ENCODE data around the gene CPA4.
"Not testable (repeated sequence)": the region's sequence is repeated elsewhere in the genome, so short reads cannot be mapped to it uniquely, and the experiment has no call there.

Gene CPA4

GRCh38 chr7:130303551-130303950, 10.6 kb downstream of the CPA4 start:
- DNase-seq = no peak

DNA sequence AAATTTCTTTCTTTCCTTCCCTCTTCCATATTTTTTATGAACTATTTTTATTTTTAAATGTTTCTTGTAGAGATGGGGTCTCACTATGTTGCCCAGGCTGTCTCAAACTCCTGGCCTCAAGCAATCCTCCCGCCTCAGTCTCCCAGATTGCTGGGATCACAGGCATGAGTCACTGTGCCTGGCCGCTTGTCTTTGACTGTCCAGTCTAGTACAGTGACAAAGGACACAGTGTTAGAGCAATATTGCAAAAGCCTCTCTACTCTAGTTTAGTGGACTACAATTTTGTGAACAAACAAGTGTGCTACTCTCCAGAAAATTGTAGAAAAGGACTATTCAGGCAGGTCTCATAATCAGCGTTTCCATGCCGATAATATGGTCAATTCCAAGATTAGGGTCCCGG, 11.0 kb downstream of the CPA4 start:
- DNase-seq = no peak

- no peak for DNase-seq
Observed at GRCh38 chr7:130304878-130305277, 11.9 kb downstream of the CPA4 start.

DNA sequence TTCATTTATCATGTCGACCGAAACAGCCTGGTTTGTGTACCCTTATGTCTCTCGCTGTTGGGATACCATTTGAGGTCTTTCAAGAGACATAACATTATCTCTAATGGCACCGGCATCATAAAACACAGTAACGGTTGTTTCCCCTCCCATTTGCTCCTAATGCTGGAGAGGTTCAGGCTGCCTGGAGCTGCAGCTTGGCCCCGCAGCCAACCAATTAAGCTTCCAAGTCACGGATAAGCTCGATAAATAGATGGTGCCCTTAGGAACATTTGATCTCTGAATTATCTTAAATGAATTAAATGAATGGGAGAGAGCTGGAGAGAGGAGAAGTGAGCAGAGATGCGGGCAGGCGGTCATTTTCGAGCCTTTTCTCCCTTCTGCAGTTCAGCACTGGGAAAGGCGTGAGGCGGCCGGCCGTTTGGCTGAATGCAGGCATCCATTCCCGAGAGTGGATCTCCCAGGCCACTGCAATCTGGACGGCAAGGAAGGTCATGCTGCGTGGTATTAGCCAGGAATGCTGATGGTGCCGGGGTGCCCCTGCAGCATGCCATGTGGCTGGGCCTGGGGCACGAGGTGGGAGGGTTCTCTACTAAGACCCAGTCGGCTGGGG, 12.6 kb downstream of the CPA4 start:
- DNase-seq = no peak

DNA sequence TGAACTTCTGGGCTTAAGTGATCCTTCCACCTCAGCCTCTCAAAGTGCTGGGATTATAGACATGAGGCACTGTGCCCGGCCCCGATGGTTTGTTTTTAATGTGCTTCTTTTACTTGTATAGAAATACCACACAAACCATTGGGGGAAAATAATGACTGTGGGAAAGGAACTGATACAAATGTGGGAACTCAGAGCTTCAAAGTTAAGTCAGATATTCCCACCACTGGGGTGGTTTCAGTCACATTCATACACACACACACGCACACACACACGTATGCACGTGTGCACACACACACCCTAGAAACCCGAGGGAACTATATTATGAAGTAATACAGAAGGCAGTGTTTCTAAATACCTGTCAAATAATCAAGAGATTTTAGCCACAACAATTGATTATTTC, 17.0 kb downstream of the CPA4 start:
- DNase-seq = no peak

DNA sequence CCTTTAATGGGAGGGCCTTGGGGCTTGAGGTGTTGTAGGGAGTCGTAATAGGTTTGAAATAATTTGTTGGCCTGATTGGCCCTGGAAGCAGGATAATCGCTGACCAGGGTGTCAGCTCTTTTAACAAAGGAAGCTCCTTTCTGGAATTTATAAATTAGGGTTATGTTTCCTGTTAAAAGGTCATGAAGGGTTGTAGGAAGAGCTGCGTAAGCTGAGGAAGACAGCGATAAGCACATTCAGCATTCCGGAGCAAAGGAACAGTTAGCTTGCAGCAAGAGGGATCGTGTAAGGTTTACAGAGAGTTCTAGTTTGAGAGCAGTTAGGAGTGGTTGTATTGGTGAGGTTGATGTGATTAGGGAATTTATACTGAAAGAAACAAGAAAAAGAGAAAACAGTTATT, 21.3 kb downstream of the CPA4 start:
- no peak for DNase-seq

DNA sequence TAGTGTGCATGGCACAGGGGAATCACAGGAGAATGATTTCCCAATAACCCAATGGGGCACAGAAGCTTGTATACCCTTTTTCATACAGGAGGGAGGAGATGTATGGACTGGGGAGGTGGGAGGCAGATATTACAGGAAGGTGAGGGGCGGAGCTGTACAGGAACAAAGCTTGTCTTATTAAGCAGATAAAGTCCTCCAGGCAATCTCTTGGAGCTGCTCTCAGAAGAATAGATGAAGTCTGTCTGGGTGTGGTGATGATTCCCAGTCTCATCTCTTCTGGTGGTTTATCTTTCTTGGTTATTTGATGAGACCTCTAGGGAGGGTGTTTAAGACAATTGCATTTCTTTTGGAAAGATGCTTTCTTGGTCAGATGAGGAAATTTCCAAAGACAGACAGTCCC, 26.6 kb downstream of the CPA4 start:
- DNase-seq = no peak

DNA sequence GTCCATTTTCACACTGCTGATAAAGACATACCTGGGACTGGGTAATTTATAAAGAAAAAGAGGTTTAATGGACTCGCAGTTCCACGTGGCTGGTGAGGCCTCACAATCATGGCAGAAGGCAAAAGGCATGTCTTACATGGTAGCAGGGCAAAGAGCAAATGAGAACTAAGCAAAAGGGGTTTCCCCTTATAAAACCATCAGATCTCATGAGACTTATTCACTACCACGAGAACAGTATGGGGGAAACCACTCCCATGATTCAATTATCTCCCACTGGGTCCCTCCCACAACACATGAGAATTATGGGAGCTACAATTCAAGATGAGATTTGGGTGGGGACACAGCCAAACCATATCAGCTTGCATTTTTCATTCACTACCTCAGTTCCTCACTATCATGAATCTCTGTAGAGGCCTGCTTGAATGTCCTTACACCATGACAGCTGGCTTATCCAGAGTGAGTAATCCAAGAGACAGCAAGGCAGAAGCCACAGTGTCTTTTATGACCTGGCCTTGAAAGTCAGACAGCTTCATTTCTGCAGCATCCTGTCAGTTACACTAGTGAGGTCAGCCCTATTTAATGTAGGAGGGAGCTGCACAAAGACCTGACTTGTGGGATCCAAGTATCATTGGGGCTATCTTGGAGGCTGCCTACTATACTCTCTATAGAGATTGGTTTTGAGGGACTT, 28.7 kb downstream of the CPA4 start:
- not testable (repeated sequence) for DNase-seq

- no peak for DNase-seq
Observed at GRCh38 chr7:130322615-130323014, 29.7 kb downstream of the CPA4 start.

DNA sequence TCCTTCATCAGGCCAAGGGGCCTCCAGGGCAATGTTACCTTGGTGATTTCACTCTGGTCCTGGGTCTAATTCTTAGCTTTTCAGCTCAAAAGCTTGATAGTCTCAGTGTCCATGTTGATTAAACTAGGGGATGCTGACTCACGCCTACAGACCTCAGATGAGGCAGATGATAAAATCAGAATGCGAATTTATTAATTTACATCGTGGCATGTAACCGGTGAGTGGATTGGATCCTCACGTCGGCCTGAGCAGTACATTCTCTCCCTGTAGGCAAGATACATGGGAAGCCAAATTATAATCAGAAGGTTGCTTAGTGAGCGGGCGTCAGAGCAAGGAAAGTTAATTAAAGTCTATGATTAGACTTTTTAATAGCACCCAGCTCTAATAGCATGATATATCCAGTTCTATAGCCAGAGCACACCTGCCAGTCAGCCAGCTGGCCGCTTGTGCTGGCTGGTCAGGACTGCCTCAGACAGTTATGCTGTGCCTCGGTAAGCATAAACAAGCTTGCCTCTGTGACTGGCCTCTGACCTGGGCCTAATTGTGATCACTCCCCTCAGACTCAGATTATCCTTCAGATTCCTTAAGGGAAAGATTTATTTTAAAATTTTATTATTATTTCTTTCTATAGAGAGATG, 31.5 kb downstream of the CPA4 start:
- no peak for DNase-seq

GRCh38 chr7:130329681-130330080, 36.7 kb downstream of the CPA4 start:
- no peak for DNase-seq

DNA sequence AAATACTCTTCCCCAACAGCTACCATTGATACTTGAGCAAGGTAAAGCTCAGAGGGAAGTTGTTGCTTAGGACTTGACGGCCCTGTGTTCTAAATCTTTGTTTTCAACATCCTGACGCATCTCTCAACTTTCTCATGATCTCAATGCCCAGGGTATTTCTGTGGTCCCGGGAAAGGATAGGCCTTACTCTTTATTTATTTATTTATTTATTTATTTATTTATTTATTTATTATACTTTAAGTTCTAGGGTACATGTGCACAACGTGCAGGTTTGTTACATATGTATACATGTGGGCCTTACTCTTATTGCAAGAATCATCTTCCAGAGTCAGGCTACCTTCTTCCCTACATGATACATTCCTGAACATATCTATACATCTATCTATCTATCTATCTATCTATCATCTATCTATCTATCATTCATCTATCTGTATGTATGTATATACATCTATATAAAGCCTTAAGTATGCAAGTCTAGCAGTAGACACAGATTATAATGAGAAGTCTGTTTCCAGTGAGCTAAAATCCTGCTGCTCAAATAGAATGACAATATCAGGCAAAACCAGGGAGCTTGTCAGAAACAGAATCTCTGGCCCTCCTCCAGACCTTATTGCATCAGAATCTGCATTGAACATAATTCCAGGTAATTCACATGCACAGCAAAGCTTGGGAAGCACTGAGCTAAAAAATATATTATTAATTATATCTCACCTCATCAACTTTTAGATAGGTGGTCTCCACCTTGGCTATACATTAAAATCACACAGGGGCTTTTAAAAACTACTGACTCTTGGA, 39.5 kb downstream of the CPA4 start:
- DNase-seq = no peak

DNA sequence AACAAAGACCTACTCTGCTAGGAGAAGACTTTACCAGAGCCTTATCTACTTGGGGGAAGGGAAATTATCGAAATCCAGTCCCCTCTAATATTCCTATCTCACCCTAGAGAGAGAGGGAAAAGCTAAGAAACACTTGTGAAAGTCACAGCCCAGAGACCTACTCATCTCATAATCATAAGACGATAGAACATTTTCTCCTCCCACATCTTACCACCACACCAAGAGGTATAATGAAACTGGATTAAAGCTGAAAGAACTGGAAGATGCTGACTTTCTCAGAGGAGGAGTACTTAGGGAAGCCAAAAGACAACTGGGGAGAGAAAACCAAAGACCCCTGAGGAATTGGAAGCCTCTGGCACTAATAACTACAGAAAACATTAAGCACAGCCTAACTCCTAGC, 40.9 kb downstream of the CPA4 start:
- no peak for DNase-seq

GRCh38 chr7:130334274-130334673, 41.3 kb downstream of the CPA4 start:
- DNase-seq = peak; percentile 65

GRCh38 chr7:130337410-130337971, 44.5 kb downstream of the CPA4 start:
- DNase-seq = no peak

GRCh38 chr7:130338233-130338632, 45.3 kb downstream of the CPA4 start:
- no peak for DNase-seq

- DNase-seq = no peak
Observed at GRCh38 chr7:130341882-130342281, 48.9 kb downstream of the CPA4 start.

DNA sequence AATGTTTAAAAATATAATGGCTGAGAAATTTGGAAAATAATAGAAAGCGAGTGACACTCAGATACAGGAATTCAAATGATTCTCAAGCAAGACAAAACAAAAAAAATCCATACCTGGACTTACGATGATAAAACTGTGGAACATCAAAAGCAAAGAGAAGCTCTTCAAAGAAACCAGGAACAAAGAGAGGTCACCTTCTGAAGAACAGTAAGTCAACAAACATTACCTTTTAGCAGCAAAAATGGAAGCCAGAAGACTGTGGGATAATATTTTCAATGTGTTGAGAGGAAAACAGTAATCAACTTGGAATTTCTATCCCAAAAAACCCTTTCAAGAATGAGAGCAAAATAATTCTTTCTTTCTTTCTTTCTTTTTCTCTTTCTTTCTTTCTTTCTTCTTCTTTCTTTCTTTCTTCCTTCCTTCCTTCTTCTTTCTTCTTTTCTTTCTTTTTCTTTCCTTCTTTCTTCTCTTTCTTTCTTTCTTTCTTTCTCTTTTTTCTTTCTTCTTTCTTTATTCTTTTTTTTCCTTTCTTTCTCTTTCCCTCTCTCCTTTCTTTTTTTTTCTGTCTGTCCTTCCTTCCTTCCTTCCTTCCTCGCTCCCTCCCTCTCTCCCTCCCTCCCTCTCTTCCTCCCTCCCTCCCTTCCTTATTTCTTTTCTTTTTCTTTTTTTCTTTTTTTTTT, 49.9 kb downstream of the CPA4 start:
- no peak for DNase-seq

DNA sequence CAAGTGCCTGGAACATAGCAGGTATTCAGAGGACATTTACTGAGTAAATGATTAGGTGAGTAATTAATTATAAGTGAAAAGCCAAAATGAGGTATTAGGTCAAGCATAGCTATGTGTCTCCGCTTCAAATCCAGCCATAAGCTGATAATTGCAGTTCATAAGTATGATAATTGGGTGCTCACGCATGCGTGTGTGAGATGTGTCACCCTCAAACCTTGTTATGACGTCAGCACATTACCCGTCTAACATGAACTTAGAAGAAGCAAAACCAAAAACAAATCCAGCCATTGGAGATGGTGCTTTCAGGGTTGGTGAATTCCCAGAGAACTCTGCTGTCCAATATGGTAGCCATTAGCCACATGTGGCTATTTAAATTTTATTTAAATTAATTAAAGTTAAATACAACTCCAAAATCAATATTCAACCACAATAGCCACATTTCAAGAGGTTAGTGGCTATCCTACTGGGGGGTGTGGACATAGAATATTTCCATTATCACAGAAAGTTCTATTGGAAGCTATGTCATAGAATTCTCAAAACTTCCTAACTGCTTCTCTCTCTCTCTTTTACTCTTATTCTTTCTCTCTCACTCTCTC, 51.4 kb downstream of the CPA4 start, which contains the start of gene CPA5:
CPA5 (plus strand) TSS at position 546 of the 596 bp plus-strand sequence. CDS start 1,670 bp downstream, outside the sequence.
- no peak for DNase-seq

DNA sequence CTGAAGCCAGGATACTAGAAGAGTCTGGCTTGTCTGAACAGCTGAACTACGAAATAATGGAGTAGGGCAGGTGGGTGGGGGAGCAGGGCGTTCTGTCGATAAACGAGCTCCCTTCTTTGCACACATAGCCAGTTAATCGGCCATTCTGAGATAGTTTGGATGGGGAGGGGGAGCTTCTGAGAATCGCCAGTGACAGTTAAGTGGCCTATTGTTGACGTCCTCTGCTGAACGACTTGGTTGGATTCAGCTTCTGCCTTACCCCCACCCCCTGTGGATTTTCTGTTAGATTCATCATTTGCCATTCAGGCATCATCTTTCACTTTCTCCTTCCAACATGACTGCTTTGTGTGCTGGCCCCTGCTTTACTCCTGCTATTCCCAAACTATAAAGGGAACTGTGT, 52.2 kb downstream of the CPA4 start:
- peak; percentile 66 for DNase-seq

GRCh38 chr7:130345725-130346124, 52.8 kb downstream of the CPA4 start:
- no peak for DNase-seq
